HG02884 (cell line): ENCODE measurements around the gene CFAP57.

Experiments
- ATAC-seq: cut with Tn5 transposase; IDR thresholded peaks from one replicate; pipeline ENCODE4 v1.9.1; 2021; ENCODE audit warnings: mild to moderate bottlenecking, moderate library complexity; ENCODE audit not compliant: unreplicated experiment

Gene CFAP57

DNA sequence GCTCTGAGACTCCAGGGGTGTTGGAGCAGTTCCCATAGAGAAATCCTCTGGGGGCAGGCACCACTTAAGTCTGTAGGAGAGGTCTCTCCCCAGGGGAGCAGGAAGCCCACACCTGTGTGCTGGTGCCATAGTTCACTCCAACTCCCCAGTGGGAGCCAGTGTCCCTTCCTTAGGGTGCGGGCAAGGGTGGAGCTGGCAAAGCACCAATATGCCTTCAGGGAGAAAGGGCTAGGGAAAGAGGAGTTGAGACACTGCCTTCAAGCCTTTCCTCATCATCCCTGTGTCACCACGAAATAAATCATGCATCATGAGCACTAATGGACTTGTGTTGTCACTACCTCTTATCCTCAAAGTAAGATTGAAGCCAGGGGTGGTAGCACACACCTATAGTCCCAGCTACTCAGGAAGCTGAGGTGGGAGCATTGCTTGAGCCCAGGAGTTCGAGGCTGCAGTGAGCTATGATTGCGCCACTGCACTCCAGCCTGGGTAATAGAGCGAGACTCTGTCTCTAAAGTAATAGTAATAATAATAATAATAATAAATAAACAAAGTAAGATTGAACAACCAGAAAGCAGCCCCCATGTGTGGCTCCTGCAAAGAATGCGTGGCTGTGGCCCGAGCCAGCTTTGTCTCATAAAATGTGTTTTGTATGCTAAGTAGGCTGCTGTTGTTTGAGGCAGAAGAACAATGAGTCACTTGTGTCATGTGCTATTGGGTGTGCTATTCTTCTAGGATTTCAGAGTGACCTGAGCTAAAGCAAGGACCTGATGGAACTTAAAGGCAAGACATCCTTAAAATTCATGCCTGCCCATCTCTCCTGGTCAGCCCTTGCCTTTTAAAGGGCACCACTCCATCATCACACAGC, 122.0 kb downstream of the CFAP57 start:
- no peak for ATAC-seq

DNA sequence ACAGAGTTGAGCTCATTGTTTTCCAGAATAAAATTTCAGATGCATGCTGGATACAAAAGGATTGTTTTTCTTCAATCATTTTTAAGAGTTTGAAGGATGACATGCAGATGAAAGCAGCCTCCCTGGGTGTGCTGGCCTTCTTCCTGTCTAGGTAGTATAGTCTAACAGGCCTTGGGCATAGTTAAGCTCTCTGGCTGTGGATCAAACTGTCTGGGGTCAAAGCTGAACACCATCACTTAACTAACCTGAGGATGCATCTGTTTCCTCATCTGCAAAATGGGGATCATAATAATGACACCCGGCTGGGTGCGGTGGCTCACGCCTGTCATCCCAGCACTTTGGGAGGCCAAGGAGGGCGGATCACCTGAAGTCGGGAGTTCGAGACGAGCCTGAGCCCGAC, 122.6 kb downstream of the CFAP57 start:
- ATAC-seq: no peak

DNA sequence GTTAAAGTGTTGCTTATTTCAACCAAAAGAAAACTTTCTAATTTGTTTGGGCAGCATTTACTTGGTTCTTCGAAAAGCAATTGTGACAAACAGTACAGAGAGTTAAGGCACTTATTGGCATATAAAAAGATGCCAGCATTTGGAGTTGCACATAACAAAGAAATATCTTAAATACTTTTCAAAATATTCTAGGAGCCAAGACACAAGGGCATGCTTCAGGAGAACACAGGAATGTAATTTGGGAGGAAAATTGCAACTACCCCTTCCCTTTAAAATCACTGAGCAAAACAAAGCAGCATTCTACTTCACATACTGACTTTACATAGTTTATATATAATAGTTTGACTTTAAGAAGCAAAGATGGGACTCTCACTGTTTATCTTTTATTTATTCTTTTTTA, 124.1 kb downstream of the CFAP57 start:
- ATAC-seq: no peak

DNA sequence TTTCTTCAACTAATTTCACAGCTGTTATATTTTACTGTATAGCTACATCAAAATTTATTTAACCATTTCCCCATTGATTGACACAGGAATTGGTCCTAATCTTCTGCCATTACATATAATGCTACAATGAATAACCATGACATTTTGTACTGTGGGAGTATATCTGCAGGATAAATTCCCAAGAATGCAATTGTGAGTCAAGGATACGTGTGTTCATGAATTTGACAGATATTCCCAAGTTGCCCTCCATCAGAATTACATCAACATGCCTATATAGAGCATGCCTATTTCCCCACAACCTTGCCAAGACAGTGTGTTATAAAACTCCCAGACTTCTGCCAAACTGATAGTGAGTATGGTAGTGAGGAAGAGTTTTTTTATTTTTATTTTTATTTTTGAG, 125.9 kb downstream of the CFAP57 start:
- ATAC-seq: no peak

DNA sequence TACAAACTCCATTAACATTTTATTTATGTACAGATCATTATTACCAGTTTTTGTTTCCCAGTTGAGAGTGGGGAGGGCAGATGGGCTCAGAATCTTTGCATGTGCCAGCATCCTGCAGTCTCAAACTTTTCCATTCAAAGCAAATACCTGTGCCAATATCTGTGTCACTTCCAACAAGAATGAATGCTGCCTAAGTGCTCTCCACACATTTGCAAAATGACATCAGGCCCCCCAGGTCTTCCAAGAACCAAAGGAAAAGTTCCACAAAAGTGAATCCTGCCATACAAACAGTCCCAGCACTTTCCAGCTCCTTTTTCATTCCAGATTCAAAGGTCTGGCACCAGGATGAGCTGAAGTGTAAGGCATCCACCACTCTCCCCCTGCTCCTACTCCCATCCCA, 127.0 kb downstream of the CFAP57 start:
- no peak for ATAC-seq

DNA sequence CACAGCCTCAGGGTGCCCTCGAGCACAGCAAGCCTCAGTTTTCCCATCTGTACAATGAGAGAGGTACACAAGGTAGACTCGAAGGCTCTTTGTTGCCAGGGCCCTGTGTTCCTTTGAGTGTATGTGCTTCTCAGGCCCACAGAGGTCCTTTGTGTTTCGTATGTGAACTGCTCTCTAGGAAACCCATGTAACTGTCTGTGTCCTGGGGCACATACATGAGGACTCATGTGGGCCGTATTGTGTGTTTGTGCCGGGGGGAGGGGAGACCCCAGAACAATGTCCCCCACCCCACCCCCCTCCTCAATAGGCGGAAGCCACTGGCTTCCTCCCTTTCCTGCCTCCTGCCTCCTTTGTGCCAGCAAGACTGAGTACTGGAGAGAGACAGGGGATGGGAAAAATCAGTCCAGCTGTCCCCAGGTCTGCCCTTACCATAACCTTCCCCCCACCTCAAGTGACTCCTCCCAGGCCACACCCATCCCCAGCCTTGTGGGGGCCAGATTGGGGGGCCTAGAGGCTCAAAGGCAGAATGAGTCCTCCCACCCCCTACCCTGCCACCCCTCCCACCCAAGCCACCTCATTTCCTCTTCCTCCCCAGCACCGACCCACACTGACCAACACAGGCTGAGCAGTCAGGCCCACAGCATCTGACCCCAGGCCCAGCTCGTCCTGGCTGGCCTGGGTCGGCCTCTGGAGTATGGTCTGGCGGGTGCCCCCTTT, 128.4 kb downstream of the CFAP57 start, which contains the start of gene TIE1:
Gene TIE1, plus strand, starts transcription at position 605 of the 717 bp plus-strand sequence. Its CDS starts 90 bp downstream, at position 695.
- ATAC-seq: no peak

DNA sequence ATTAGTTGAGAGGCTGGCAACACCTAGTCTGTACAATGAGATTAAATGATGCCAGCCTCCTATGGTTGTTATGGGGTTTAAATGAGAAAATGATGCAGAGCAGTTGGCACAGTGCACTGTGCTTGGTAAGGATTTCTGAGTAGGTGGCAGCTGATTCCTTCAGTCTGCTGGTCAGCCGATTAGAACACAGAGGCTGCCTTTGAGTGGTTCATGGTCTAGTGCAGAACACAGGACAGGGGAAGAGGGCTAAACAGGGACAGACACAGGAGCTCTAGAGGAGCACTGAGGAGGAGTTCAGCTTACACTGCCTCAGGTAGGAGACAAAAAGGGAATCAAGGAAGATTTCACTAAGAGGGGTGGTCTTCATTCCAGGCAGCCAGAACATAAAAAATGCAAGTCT, 130.1 kb downstream of the CFAP57 start:
- no peak for ATAC-seq

DNA sequence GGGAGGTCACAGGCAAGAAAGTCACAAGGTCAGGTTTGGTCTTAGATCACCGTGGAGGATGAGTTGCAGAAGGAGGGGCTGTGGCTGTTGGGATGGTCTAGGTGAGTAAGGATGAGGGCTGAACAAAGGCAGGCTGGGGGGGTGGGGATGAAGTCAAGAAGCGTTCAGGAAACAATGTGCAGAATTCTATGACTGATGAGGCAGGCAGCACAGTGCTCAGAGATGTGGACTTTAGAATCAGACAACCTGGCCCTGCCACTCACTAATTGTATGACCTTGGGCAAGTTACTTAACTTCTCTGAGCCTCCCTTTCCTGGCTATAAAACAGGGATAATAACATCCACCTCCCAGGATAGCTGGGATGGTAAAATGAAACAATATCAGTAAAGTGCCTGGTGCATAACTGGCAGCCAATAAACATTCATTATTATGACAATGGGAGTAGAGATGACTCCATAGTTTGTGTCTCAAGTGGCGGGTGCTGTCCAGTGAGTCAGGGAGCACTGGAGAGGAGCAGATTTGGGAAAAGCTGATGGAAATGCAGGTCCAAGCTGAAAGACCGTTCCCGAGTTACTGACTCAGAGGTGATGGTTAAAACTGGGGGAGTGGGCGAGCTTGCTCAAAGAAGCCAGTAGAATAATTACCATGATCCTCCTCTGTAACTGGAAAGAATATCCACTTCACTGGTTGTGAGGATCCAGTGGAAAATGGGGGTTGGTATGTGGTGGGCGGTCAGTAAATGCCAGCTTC, 130.8 kb downstream of the CFAP57 start:
- no peak for ATAC-seq

DNA sequence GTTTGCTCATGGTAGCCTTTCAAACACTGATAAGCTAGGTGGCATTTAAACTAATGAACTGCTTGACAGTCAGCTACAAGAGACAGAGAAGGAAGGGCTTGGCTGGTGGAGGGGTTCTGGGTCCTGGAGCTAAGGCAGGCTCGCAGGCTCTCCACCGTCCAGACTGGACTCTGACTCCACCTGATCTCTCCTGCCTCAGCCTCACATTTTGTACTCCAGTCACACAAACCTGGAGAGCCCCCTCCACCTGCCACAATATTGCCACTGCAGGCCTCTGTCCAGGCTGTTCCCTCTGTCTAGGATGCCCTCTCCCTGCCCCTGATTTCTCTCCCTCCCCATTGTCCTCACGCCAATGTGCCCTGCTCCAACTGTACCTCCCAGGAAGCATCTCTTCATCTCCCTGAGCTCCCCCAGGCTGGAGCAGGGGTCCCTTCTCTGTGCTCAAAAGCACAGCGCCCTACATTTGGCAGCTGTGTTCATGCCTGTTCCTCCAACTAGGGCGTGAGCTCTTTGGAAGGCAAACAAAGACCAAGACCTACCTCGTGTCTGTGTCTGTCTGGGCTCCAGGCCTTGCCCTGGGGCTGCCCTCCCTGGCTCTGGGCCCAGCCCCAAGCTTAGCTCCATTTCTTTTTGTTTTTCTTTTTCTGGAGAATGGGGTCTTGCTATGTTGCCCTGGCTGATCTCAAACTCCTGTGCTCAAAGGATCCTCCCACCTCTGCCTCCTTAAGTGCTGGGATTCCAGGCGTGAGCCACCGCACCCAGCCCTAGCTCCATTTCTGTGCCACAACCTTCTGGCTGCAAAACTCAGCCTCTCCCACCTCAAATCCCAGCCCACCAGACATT, 131.6 kb downstream of the CFAP57 start:
- no peak for ATAC-seq
